RPMI8226 (cell line): ENCODE measurements around the gene CNDP1.

Source experiments
- DNase-seq: peaks from one replicate; pipeline ENCODE4 v3.0.0-alpha.2; 2015

Gene CNDP1

DNA sequence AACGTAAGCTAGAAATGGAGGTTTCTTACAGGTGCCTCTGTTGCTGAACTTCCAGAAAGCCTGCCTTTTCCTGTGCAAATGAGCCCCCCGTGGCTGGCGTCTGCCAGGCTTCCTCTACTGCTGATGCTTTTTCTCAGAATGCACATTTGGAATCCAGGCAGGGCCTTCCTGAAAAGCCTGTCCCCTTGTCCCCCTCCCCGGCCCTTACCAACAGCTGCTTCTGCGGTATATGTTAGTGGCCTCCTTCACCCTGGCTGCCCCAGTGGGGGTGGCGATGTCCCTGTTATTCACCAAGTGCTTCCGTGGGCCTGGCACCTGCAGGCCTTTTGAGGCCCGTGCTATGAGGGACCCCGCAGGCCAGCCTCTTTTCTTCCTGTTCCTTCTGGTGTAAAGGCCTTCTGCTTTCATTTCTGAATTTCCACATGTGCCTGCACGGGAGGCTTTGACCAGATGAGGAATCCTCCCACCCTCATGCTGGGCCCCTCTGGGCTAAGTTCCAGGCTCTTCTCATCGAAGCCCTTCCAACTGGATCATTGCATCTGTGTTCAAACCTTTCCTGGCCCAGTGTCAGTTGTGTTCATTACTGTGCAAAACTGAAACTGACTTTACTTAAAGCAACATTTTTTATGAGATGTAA, 27.7 kb upstream of the CNDP1 start:
- no peak for DNase-seq

- DNase-seq = no peak
Observed at GRCh38 chr18:74507097-74507881, 27.0 kb upstream of the CNDP1 start.

DNA sequence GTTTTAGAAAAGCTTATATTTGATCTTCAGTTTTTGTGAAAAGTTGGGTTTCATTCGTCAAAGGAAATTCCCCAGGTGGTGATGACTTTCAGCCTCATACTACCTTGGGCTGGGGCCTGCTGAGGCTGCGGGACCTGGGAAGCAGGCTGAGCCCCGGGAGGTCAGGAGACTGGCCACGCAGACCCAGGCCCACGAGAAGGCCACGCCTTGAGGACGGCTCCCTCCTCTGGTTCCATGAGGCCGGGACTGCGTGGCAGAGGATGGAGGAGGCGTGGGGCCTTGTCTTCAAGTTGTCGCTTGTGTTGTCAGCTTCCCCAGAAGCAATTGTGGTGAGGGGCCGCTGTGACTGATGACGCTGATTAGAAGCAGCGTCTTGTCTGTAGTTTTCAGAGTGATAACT, 26.4 kb upstream of the CNDP1 start:
- DNase-seq = no peak

GRCh38 chr18:74508366-74508765, 25.9 kb upstream of the CNDP1 start:
- no peak for DNase-seq

DNA sequence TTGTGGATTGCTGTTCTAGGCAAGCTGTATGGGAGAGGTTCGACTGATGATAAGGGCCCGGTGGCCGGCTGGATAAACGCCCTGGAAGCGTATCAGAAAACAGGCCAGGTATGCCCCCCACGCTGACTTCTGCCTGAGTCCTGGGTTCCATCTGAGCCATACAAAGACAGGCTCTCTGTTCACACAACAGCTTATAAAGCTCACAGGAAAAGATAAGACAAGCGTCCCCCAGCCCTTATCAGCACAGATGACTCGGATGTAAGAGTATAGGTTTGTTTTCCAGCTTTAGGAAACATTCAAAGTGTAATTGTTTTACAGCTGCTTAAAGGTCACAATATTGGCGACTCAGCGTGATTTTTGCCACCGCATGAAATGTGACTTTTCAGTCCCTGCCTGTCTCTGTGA, 25.5 kb upstream of the CNDP1 start:
- no peak for DNase-seq

- DNase-seq = no peak
Observed at GRCh38 chr18:74509856-74510769, 24.2 kb upstream of the CNDP1 start.

DNA sequence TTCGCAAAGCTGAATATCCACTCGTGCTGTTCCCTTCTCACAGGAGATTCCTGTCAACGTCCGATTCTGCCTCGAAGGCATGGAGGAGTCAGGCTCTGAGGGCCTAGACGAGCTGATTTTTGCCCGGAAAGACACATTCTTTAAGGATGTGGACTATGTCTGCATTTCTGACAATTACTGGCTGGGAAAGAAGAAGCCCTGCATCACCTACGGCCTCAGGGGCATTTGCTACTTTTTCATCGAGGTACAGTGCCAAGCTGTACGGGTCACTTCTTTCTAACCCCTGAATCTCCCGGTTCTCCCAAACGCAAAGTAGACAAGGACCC, 23.6 kb upstream of the CNDP1 start:
- no peak for DNase-seq

DNA sequence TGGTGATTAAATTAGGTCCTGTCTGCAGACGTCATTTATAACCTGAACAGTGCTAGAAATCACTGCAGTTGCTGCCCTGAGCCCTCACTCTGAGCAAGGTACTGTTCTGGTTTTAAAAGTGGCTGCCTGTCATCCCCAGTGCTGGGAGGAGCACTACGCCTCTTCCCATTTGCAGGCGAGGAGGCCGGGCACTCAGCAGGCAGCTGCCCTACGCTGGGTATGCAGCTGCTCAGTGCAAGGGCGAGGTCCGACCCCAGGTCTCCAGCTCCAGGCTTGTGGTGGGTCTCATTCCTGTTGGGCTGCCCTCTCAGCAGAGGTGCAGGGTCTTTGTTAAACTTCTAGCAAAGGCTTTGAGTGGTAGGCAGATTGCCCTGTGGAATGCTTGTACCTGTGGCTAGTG, 22.5 kb upstream of the CNDP1 start:
- DNase-seq = no peak

DNA sequence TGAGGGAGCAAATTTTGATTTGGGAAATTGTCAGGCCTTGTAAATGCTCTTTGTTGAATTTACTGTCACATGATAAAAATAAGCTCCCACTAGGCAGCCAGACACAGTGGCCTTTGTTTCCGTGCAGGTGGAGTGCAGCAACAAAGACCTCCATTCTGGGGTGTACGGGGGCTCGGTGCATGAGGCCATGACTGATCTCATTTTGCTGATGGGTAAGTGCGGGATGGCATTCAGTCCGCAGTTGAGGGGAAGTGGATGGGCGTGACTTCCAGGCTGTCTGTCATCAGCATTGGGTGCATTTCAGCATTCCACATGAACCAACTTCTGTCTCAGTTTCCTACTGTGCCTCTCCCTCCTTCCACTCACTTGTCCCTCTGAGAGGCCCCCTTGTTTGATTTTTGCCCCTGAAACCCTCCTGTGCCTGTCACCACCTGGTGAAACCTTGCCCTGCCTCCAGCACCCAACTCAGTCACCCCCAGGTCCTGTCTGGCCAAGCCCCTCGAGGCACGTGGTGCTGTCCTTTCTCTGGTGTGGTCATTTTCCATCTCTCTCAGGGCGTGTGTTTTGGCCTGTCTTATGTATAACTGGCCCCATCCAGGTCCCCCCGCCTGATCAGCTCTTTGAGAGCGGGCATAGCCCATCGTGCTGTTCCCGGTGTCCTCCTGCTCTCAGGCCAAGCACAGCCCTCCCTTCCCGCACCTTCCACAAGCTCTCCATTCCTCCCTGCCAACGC, 21.8 kb upstream of the CNDP1 start:
- no peak for DNase-seq

- no peak for DNase-seq
Observed at GRCh38 chr18:74513149-74513882, 21.0 kb upstream of the CNDP1 start.

- no peak for DNase-seq
Observed at GRCh38 chr18:74513883-74514205, 20.5 kb upstream of the CNDP1 start.

DNA sequence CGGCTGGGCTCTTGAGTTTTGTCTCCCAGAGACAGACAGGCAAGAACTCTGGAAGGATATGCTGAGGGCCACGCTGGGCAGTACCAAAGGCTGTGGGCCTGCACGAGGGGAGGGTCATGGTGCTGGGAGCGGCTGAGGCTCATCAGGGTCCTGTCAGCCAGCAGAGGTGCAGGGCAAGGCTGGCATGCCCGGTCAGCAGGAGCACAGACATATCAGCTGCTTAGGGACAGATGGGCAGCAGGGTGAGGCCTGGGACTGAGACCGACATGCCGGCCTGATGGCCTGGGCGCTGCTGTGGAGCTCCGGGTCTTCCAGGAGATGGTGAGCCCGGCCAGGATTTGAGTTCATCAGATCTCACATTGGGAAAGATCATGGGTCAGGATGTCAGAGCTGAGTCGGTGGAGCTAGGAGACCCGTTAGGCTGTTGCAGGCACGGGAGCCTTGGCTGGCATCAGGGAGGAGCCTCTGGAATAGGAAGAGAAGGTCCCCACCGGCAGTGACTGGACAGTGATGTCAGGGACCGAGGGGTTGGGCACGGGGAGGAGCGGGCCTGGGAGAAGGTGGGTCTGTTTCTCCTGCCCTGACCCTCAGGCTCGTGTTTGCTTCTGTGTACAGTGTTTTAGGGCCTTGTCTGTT, 19.3 kb upstream of the CNDP1 start:
- DNase-seq = no peak

DNA sequence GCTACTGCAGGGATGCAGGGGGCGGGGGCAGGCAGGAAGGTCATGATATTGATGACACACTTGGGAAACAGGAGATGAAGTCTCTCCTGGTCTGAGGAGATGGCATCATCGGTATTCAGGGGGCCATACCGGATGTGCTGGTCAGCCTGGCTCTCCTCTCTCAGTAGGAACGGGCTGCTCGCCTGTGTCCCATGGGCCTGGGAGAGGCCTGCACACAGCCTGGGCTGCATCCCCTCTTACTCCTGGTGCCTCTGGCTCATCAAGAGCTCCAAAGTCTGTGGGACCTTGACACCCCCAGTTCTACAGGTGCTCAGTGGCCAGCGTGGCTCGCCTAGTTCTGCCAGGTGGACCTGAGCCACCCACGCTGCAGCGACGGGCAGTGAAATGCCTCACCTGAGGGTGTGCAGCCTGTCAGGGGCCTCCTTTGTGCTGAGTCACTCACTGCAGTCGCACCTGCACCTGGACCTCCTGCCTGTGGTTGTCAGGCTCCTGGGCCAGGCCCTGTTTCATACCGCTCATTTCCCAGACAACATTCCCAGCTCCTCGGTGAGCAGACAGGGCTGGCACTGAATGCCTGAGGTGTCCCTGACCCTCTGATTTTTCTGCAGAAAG, 18.6 kb upstream of the CNDP1 start:
- DNase-seq = no peak

DNA sequence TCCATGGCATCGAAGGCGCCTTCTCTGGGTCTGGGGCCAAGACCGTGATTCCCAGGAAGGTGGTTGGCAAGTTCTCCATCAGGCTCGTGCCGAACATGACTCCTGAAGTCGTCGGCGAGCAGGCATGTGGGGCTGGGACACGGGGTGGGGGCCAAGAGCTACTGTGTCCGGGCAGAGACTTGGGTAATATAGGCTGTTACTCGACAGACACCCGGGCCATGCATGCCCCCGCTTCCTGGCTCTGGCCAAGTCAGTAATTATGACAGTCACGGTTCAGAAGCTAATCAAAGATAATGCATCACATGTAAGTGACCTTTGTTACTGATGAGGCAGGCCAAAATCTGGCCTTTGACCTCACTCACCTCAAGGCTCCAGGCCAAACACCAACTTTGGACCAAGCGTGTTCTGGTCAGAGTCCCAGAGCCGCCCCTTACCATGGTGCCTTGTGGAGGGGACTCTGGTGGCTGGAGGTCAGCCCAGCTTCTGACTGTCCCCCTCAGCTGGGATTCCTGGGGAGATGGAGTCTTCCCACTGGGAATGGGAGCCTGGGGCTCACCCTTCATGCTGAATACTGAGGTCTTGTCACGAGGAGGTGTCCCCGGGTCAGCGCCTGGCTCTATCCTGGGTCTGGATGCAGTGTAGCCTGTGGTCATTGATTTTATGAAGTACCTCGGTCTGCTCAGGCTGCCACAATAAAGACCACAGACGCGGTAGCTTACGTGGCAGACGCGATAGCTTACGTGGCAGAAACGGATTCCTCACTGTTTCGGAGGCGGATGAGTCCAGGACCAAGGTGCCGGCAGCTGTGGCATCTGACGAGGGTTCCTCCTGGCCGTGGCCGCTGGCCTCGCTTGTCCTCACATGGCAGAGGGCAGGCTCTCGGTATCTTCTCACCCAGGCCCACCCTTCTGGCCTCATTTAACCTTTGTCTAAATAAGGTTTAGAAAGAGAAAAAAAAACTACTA, 17.7 kb upstream of the CNDP1 start:
- no peak for DNase-seq

DNA sequence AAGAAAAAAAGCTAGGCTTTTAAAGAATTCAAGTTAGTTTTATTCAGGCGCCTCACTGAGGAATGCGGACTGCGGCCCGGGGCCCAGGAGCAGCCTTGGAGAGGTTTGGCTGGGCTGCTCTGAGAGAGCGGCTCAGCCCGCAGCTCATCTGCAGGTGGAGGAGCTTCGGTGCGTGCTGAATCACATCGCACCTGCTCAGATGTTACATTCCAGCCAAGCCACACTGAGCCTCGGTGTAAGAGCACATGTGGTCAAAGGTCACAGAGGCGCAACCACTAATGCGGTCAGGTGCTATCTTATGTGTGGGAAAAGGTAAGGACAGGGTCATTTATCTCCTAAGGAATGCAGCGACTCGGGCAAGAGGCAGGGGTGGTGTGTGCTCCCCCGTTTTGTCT, 17.1 kb upstream of the CNDP1 start:
- DNase-seq = no peak

GRCh38 chr18:74518456-74519295, 15.6 kb upstream of the CNDP1 start:
- no peak for DNase-seq

DNA sequence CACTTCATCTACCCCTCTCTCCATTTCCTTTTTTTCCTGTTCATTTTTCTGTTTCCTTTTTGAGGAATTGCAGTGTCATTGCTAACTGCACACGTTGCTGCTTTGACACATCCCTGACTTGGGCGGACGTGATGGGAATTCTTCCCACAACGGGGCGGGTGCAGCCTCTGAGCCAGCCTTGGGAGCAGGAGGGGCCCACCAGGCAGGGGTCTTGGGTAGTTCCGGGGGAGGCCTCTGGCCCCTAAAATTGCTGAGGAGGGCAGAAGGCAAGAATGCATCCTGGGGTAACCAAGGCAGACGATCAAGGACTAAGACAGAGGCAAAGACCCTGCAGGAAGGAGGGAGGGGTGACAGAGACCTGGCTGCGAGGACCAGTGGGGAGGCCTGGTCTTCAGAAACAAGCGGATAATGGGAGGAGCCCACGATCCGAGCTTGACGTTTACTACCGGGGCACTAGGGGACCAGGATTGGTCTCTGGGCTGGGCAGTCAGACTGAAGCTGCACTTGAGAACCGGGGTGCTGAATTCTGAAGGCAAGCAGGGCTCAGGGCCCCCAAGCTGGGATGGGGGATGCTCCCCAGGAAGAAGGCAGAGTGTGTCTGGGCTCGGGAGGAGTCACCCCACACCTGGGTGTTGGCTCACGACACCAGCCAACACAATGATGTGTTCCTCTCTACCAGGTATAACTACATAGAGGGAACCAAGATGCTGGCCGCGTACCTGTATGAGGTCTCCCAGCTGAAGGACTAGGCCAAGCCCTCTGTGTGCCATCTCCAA, 14.8 kb upstream of the CNDP1 start:
- no peak for DNase-seq

DNA sequence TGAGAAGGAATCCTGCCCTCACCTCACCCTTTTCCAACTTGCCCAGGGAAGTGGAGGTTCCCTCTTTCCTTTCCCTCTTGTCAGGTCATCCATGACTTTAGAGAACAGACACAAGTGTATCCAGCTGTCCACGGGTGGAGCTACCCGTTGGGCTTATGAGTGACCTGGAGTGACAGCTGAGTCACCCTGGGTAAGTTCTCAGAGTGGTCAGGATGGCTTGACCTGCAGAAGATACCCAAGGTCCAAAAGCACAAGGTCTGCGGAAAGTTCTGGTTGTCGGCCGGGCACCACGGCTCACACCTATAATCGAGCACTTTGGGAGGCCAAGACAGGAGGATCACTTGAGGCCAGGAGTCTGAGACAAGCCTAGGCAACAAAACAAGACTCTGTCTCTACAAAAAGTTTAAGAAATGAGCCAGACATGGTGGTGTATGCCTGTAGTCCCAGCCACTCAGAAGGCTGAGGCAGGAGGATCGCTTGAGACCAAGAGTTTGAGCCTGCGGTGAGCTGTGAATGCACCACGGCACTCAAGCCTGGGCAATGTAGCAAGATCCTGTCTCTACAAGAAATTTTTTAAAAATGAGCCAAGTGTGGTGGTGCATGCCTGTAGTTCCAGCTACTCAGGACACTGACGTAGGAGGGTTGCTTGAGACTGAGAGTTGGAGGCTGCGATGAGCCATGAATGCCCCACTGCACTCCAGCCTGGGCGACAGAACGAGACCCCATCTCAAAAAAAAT, 14.0 kb upstream of the CNDP1 start:
- no peak for DNase-seq
